Measurements from ENCODE around the gene WNT8A. TPM values are rescaled to one million over a fixed set of nuclear protein-coding genes. Genes with fewer than 3 reads are reported as not detected.
"Not testable (repeated sequence)": the region's sequence is repeated elsewhere in the genome, so short reads cannot be mapped to it uniquely, and the experiment has no call there.

WNT8A gene
- total and polyA plus RNA-seq, 2 donors, result not detected

- WGBS, result 90% methylated on average over 8 of the region's 8 CpGs
- Histone ChIP-seq H3K27ac (ENCODE audit: low read depth) (no peak overlapping the region), H3K36me3 (ENCODE audit: insufficient read depth) (no peaks in the 10 kb centered on the region), H3K4me3 (ENCODE audit: low read depth, low read length) (no peak overlapping the region), H3K4me1 (ENCODE audit: insufficient read depth) (no peaks in the 10 kb centered on the region)
- DNase-seq (ENCODE audit: extremely low spot score), result no peak
These were observed 15.9 kb upstream of the WNT8A start for GRCh38 chr5:138067945-138068344.

- DNase-seq (ENCODE audit: extremely low spot score), result no peak
- Histone ChIP-seq H3K27ac (ENCODE audit: low read depth) (no peak overlapping the region), H3K36me3 (ENCODE audit: insufficient read depth) (no peaks in the 10 kb centered on the region), H3K4me3 (ENCODE audit: low read depth, low read length) (no peak overlapping the region), H3K4me1 (ENCODE audit: insufficient read depth) (no peaks in the 10 kb centered on the region)
- 24% methylated on average over 6 of the region's 6 CpGs for WGBS
These were observed 14.9 kb upstream of the WNT8A start for GRCh38 chr5:138068742-138069600.

GRCh38 chr5:138070026-138070425 lies 13.8 kb upstream of the WNT8A start:
- H3K4me3 ChIP-seq (ENCODE audit: low read depth, low read length); H3K36me3 ChIP-seq (ENCODE audit: insufficient read depth); H3K27ac ChIP-seq (ENCODE audit: low read depth); H3K4me1 ChIP-seq (ENCODE audit: insufficient read depth); DNase-seq (ENCODE audit: extremely low spot score): not testable (repeated sequence)
- 92% methylated on average over 27 of the region's 32 CpGs for WGBS

- WGBS, result 28% methylated on average over 5 of the region's 5 CpGs
- no peaks in the 10 kb centered on the region for H3K36me3 ChIP-seq (ENCODE audit: insufficient read depth)
- H3K27ac ChIP-seq (ENCODE audit: low read depth), result no peak overlapping the region
- DNase-seq (ENCODE audit: extremely low spot score), result peak; percentile 15
- H3K4me1 ChIP-seq (ENCODE audit: insufficient read depth), result no peaks in the 10 kb centered on the region
- no peak overlapping the region for H3K4me3 ChIP-seq (ENCODE audit: low read depth, low read length)
These were observed 6.7 kb upstream of the WNT8A start for GRCh38 chr5:138077064-138077696.

GRCh38 chr5:138078006-138078643 lies 5.7 kb upstream of the WNT8A start:
- Histone ChIP-seq H3K36me3 (ENCODE audit: insufficient read depth) (no peaks in the 10 kb centered on the region), H3K4me3 (ENCODE audit: low read depth, low read length) (no peak overlapping the region), H3K4me1 (ENCODE audit: insufficient read depth) (no peaks in the 10 kb centered on the region), H3K27ac (ENCODE audit: low read depth) (no peak overlapping the region)
- DNase-seq (ENCODE audit: extremely low spot score), result no peak
- WGBS, result 51% methylated on average over 1 of the region's 1 CpG

- Histone ChIP-seq H3K4me1 (ENCODE audit: insufficient read depth) (no peaks in the 10 kb centered on the region), H3K36me3 (ENCODE audit: insufficient read depth) (no peaks in the 10 kb centered on the region), H3K27ac (ENCODE audit: low read depth) (no peak overlapping the region), H3K4me3 (ENCODE audit: low read depth, low read length) (no peak overlapping the region)
- DNase-seq (ENCODE audit: extremely low spot score), result no peak
- 87% methylated on average over 4 of the region's 4 CpGs for WGBS
These were observed 1.8 kb upstream of the WNT8A start for GRCh38 chr5:138082033-138082432.

GRCh38 chr5:138091685-138092084 lies 7.9 kb downstream of the WNT8A start:
- DNase-seq (ENCODE audit: extremely low spot score), result no peak
- no peaks in the 10 kb centered on the region for H3K4me1 ChIP-seq (ENCODE audit: insufficient read depth)
- no peak overlapping the region for H3K4me3 ChIP-seq (ENCODE audit: low read depth, low read length)
- no peak overlapping the region for H3K27ac ChIP-seq (ENCODE audit: low read depth)
- H3K36me3 ChIP-seq (ENCODE audit: insufficient read depth), result no peaks in the 10 kb centered on the region
- WGBS, result 81% methylated on average over 4 of the region's 4 CpGs

GRCh38 chr5:138092301-138092700 lies 8.5 kb downstream of the WNT8A start:
- Histone ChIP-seq H3K36me3 (ENCODE audit: insufficient read depth) (no peaks in the 10 kb centered on the region), H3K27ac (ENCODE audit: low read depth) (no peak overlapping the region), H3K4me3 (ENCODE audit: low read depth, low read length) (no peak overlapping the region), H3K4me1 (ENCODE audit: insufficient read depth) (no peaks in the 10 kb centered on the region)
- WGBS, result 64% methylated on average over 1 of the region's 1 CpG
- DNase-seq (ENCODE audit: extremely low spot score), result no peak

- Histone ChIP-seq H3K27ac (ENCODE audit: low read depth) (no peak overlapping the region), H3K4me3 (ENCODE audit: low read depth, low read length) (no peak overlapping the region), H3K36me3 (ENCODE audit: insufficient read depth) (no peaks in the 10 kb centered on the region), H3K4me1 (ENCODE audit: insufficient read depth) (no peaks in the 10 kb centered on the region)
- 65% methylated on average over 1 of the region's 1 CpG for WGBS
- DNase-seq (ENCODE audit: extremely low spot score), result no peak
These were observed 9.2 kb downstream of the WNT8A start for GRCh38 chr5:138093036-138093435.

GRCh38 chr5:138095100-138095907 lies 11.5 kb downstream of the WNT8A start:
- H3K27ac ChIP-seq (ENCODE audit: low read depth), result no peak overlapping the region
- H3K4me1 ChIP-seq (ENCODE audit: insufficient read depth), result no peaks in the 10 kb centered on the region
- H3K4me3 ChIP-seq (ENCODE audit: low read depth, low read length), result no peak overlapping the region
- WGBS, result 41% methylated on average over 4 of the region's 4 CpGs
- H3K36me3 ChIP-seq (ENCODE audit: insufficient read depth), result no peaks in the 10 kb centered on the region
- no peak for DNase-seq (ENCODE audit: extremely low spot score)

GRCh38 chr5:138096363-138096762 lies 12.5 kb downstream of the WNT8A start:
- H3K4me3 ChIP-seq (ENCODE audit: low read depth, low read length), result no peak overlapping the region
- H3K36me3 ChIP-seq (ENCODE audit: insufficient read depth), result no peaks in the 10 kb centered on the region
- no peak for DNase-seq (ENCODE audit: extremely low spot score)
- no peaks in the 10 kb centered on the region for H3K4me1 ChIP-seq (ENCODE audit: insufficient read depth)
- no peak overlapping the region for H3K27ac ChIP-seq (ENCODE audit: low read depth)
- WGBS, result 77% methylated on average over 2 of the region's 2 CpGs

GRCh38 chr5:138096997-138097828 lies 13.4 kb downstream of the WNT8A start:
- no peak overlapping the region for H3K27ac ChIP-seq (ENCODE audit: low read depth)
- 93% methylated on average over 11 of the region's 11 CpGs for WGBS
- no peak overlapping the region for H3K4me3 ChIP-seq (ENCODE audit: low read depth, low read length)
- no peaks in the 10 kb centered on the region for H3K36me3 ChIP-seq (ENCODE audit: insufficient read depth)
- H3K4me1 ChIP-seq (ENCODE audit: insufficient read depth), result no peaks in the 10 kb centered on the region
- no peak for DNase-seq (ENCODE audit: extremely low spot score)

All from urinary bladder (tissue), 4 donors.